K562 (cell line): ENCODE results near the gene CPED1. TPM values are rescaled to one million over a fixed set of nuclear protein-coding genes. Genes with fewer than 3 reads are reported as not detected.

Experiments
- ATAC-seq: fragments of 200-7000 bp; cut with Tn5 transposase; 3 replicates; pipeline ENCODE4 v1.9.1; 2020; ENCODE audit warnings: moderate library complexity
- BruUV-seq: library from RNA; stranded (reverse); fragments of 400-500 nt; replicated peaks from 2 replicates; lab custom pipeline; 2021; lab: Mats Ljungman, UMichigan
- CTCF ChIA-PET: fragments of 300-600 bp; formaldehyde crosslinking; extraction: SDS; loops from one replicate; lab custom pipeline; 2021; ENCODE audit warnings: low intra/inter-chr PET ratio; lab: Yijun Ruan, JAX
- POLR2A ChIA-PET: fragments of 300-600, 350-650 bp; sonication (Branson Sonifier 250); formaldehyde crosslinking; extraction: SDS; loops from one replicate; lab custom pipeline; 2021; ENCODE audit warnings: antibody characterized with exemption, inconsistent platforms; lab: Yijun Ruan, JAX
- DNase-seq, 4 experiments: peaks; one replicate each; pipeline versions ENCODE4 v3.0.0 to v3.0.0-alpha.2; 2011 to 2018; ENCODE audit warnings: low spot score in 3 of 4, mixed read lengths in 3 of 4; ENCODE audit errors: extremely low read depth in 1 of 4
- FAIRE-seq: peaks from 2 replicates; lab custom pipeline; 2011; peaks lifted over from hg19 to GRCh38; lab: Jason Lieb, UNC
- H2AFZ ChIP-seq: 2 replicates; pipeline ENCODE4 v1.6.0; 2011; ENCODE audit warnings: low read depth, low read length, control low read depth, inconsistent platforms
- H3K27ac ChIP-seq: fragments of 200-600 bp; 3 replicates; pipeline ENCODE4 v1.8.0; 2011; ENCODE audit warnings: low read depth, mild to moderate bottlenecking, control low read depth, inconsistent platforms, low read length, moderate library complexity, mixed read lengths; ENCODE audit errors: extremely low read depth
- H3K27me3 ChIP-seq, 2 experiments: fragments of 300-600 bp in 1 of 2; 2 replicates in 1 of 2; 3 replicates in 1 of 2; pipeline versions ENCODE4 v1.6.0 to v1.8.0; 2011; ENCODE audit warnings: inconsistent platforms in 2 of 2, low read length in 2 of 2, mild to moderate bottlenecking in 1 of 2, mixed read lengths in 1 of 2, moderate library complexity in 1 of 2; ENCODE audit not compliant: control insufficient read depth in 2 of 2, insufficient read depth in 2 of 2
- H3K36me3 ChIP-seq: fragments of 300-600 bp; 3 replicates; pipeline ENCODE4 v1.8.0; 2011; ENCODE audit warnings: mild to moderate bottlenecking, low read length, inconsistent platforms; ENCODE audit not compliant: control insufficient read depth, insufficient read depth
- H3K4me1 ChIP-seq, 2 experiments: fragments of 200-600 bp in 1 of 2; replicated peaks in 1 of 2; 2 replicates in 1 of 2; 3 replicates in 1 of 2; pipeline versions ENCODE4 v1.5.1 to v1.8.0; 2011; ENCODE audit warnings: inconsistent platforms in 2 of 2, low read length in 2 of 2, mild to moderate bottlenecking in 1 of 2, mixed read lengths in 1 of 2, moderate library complexity in 1 of 2; ENCODE audit not compliant: control insufficient read depth in 2 of 2, insufficient read depth in 2 of 2
- H3K4me2 ChIP-seq: 2 replicates; pipeline ENCODE4 v1.6.1; 2011; ENCODE audit warnings: low read length, control low read depth, inconsistent platforms, mixed read lengths; ENCODE audit not compliant: insufficient read depth
- H3K4me3 ChIP-seq: fragments of 200-600 bp; sonication (generic), shearing (Covaris generic); 2 replicates; pipeline ENCODE4 v1.5.1; 2016; ENCODE audit warnings: control low read depth, inconsistent platforms
- H3K79me2 ChIP-seq: fragments of 200-600 bp; 3 replicates; pipeline ENCODE4 v1.8.0; 2011; ENCODE audit warnings: low read length, inconsistent platforms; ENCODE audit not compliant: control insufficient read depth, insufficient read depth
- H3K9ac ChIP-seq, 2 experiments: 2 replicates each; pipeline versions ENCODE4 v1.6.0 to v1.6.1; 2011; ENCODE audit warnings: low read depth in 2 of 2, low read length in 2 of 2, control low read depth in 1 of 2, inconsistent platforms in 1 of 2, mild to moderate bottlenecking in 1 of 2, mixed read lengths in 1 of 2; ENCODE audit not compliant: insufficient read depth in 1 of 2
- H3K9me1 ChIP-seq: one replicate; pipeline ENCODE4 v1.6.0; 2011; ENCODE audit warnings: inconsistent platforms, mild to moderate bottlenecking, low read length, moderate library complexity; ENCODE audit not compliant: control insufficient read depth, insufficient read depth
- H3K9me3 ChIP-seq: replicated peaks from 2 replicates; pipeline ENCODE4 v1.5.1; 2011; ENCODE audit warnings: low read depth, low read length, inconsistent platforms; ENCODE audit not compliant: control insufficient read depth, insufficient read depth
- H4K20me1 ChIP-seq: replicated peaks from 2 replicates; pipeline ENCODE4 v1.6.1; 2011; ENCODE audit warnings: low read length, inconsistent platforms, mixed read lengths; ENCODE audit not compliant: control insufficient read depth, insufficient read depth
- ARID2 ChIP-seq: fragments of 450-650 bp; IDR thresholded peaks from 2 replicates; pipeline ENCODE4 v1.6.1; 2017; ENCODE audit warnings: antibody characterized with exemption, mild to moderate bottlenecking
- CBFA2T2 ChIP-seq: fragments of 450-650 bp; conservative IDR thresholded peaks from 2 replicates; pipeline ENCODE4 v1.6.1; 2017; ENCODE audit warnings: mild to moderate bottlenecking
- EHMT2 ChIP-seq: fragments of 450-650 bp; IDR thresholded peaks from 2 replicates; pipeline ENCODE4 v1.6.1; 2018; ENCODE audit warnings: antibody characterized with exemption
- FOXP4 ChIP-seq: sonication (generic); formaldehyde crosslinking; IDR thresholded peaks from 2 replicates; pipeline ENCODE4 v1.8.0; 2022; ENCODE audit warnings: mild to moderate bottlenecking, missing genetic modification reagents, borderline replicate concordance
- HES1 ChIP-seq: fragments of 450-650 bp; IDR thresholded peaks from 2 replicates; pipeline ENCODE4 v1.6.1; 2016; ENCODE audit warnings: low read depth, mild to moderate bottlenecking, moderate library complexity
- HMG20B ChIP-seq: fragments of 250-450 bp; sonication (Bioruptor Pico); IDR thresholded peaks from 2 replicates; pipeline ENCODE4 v1.5.0; 2021; ENCODE audit warnings: mild to moderate bottlenecking
- MEF2A ChIP-seq: IDR thresholded peaks from 2 replicates; pipeline ENCODE4 v1.6.1; 2011; ENCODE audit warnings: low read depth, mild to moderate bottlenecking, low read length, moderate library complexity; ENCODE audit not compliant: control insufficient read depth
- PYGO2 ChIP-seq: fragments of 450-650 bp; IDR thresholded peaks from 2 replicates; pipeline ENCODE4 v1.6.1; 2016; ENCODE audit warnings: mild to moderate bottlenecking, missing genetic modification characterization, moderate library complexity, missing compliant biosample characterization
- TCFL5 ChIP-seq: fragments of 250-450 bp; sonication (Bioruptor Pico); conservative IDR thresholded peaks from 2 replicates; pipeline ENCODE4 v1.6.1; 2021; ENCODE audit warnings: mild to moderate bottlenecking, moderate library complexity, matching md5 sums
- ZNF592 ChIP-seq: fragments of 450-650 bp; IDR thresholded peaks from 2 replicates; pipeline ENCODE4 v1.6.1; 2017; ENCODE audit warnings: antibody characterized with exemption, mild to moderate bottlenecking
- ZNF76 ChIP-seq: fragments of 250-450 bp; sonication (Bioruptor Pico); IDR thresholded peaks from 2 replicates; pipeline ENCODE4 v1.4.0; 2020; ENCODE audit warnings: mild to moderate bottlenecking, moderate library complexity, borderline replicate concordance
- WGBS: fragments of 100-300 bp; shearing (Covaris generic); methylation state at CpG from one replicate; pipeline ENCODE4 v1.1.6; 2016; ENCODE audit warnings: low coverage, mixed read lengths; ENCODE audit not compliant: insufficient coverage; ENCODE audit errors: missing lambda C conversion rate; 5-methylcytosine and 5-hydroxymethylcytosine counted together
- in situ Hi-C: fragments of 300-500 bp; cut with MboI; formaldehyde crosslinking; loops from 4 replicates; pipeline ENCODE4 v1.15.0; 2018; ENCODE audit warnings: inconsistent platforms, mixed read lengths
- intact Hi-C: fragments of 100-400 bp; cut with micrococcal nuclease; formaldehyde crosslinking; loops from 2 replicates; pipeline ENCODE4 v1.14.2; 2022
- polyA plus RNA-seq, 8 experiments: library from polyadenylated mRNA; depleted of rRNA in 4 of 8; stranded (reverse) in 5 of 8; unstranded in 3 of 8; fragments of >200 nt; fragmentation: Nextera tagmentation in 2 of 8; fragmentation: Illumina TruSeq in 1 of 8; extraction: Ambion mirVana in 2 of 8; extraction: Trizol in 1 of 8; gene quantifications; 2 replicates each; pipeline versions ENCODE4 v1.2.1 to v1.2.3, GENCODE V29; 2011 to 2014; ENCODE audit warnings: inconsistent platforms in 1 of 8, missing spikeins in 1 of 8
- total RNA-seq, 7 experiments: library from RNA; depleted of rRNA in 6 of 7; stranded (reverse); fragments of >200 nt in 6 of 7; fragmentation: Illumina TruSeq in 2 of 7; extraction: Trizol in 2 of 7; gene quantifications; 2 replicates each; pipeline versions ENCODE4 v1.2.1 to v1.2.3, GENCODE V29; 2011 to 2021; ENCODE audit warnings: low replicate concordance in 1 of 7

Gene CPED1
- total and polyA plus RNA-seq, 9 of the 15 experiments (the other 6 are each of a cell fraction or from before 2014, with no cell fraction given): 195 to 393 (median 290) TPM

- no peak for TF ChIP-seq PYGO2 (tag)
- TF ChIP-seq MEF2A: no peak
- TF ChIP-seq ZNF592: no peak
- TF ChIP-seq HES1: no peak
- no peak for TF ChIP-seq ARID2
- TF ChIP-seq CBFA2T2: no peak
- TF ChIP-seq EHMT2: no peak
- no peak for TF ChIP-seq TCFL5 (CRISPR knock-in tag)
- no peak for TF ChIP-seq FOXP4 (CRISPR knock-in tag)
- TF ChIP-seq HMG20B (CRISPR knock-in tag): no peak
- TF ChIP-seq ZNF76 (CRISPR knock-in tag): no peak
- peaks cover 17% of the 10 kb centered on the region for H3K9me3 ChIP-seq
- FAIRE-seq (no peak), ATAC-seq (no peak), DNase-seq (no peak)
- H3K27me3 ChIP-seq: no peaks in the 10 kb centered on the region
- BruUV-seq: no TSS peak
- no peak overlapping the region for H3K4me3 ChIP-seq
- intact Hi-C loops: no loop called here
- H3K27ac ChIP-seq: no peak overlapping the region
- no peaks in the 10 kb centered on the region for H3K79me2 ChIP-seq
- no peak overlapping the region for H3K4me2 ChIP-seq
- POLR2A ChIA-PET: interaction anchor here (1.7 kb wide), 1 partner anchor 19 kb away, joined by 5 read pairs; no protein-coding TSS in a partner anchor
- peaks cover 97% of the 10 kb centered on the region for H3K36me3 ChIP-seq
- no peaks in the 10 kb centered on the region for H3K4me1 ChIP-seq
- H2AFZ ChIP-seq: no peak overlapping the region
- H3K9ac ChIP-seq: no peak overlapping the region
- WGBS: 96% methylated on average over 7 of the region's 7 CpGs
- H4K20me1 ChIP-seq: no peaks in the 10 kb centered on the region
- in situ Hi-C loops: no loop called here
- CTCF ChIA-PET: no interaction called here
- H3K9me1 ChIP-seq: no peaks in the 10 kb centered on the region
Observed at GRCh38 chr7:121244120-121244870, 255.8 kb downstream of the CPED1 start.
